Measurements from ENCODE around the gene TMEM165.

TMEM165 gene

GRCh38 chr4:55378617-55379467 lies 16.9 kb upstream of the TMEM165 start:
- intact Hi-C loops (cut with micrococcal nuclease) = no loop called here
- no peak overlapping the region for H3K27ac Mint-ChIP-seq
- H3K27me3 Mint-ChIP-seq = no peaks in the 10 kb centered on the region
- peaks cover 6% of the 10 kb centered on the region for H3K36me3 Mint-ChIP-seq (ENCODE audit: low read depth)
- H3K9me3 Mint-ChIP-seq = no peaks in the 10 kb centered on the region
- no peaks in the 10 kb centered on the region for H3K4me1 Mint-ChIP-seq (ENCODE audit: low read depth)
- no peak overlapping the region for H3K4me3 Mint-ChIP-seq

GRCh38 chr4:55380576-55380975 lies 15.2 kb upstream of the TMEM165 start:
- no peaks in the 10 kb centered on the region for H3K9me3 Mint-ChIP-seq
- H3K27ac Mint-ChIP-seq = no peak overlapping the region
- H3K4me1 Mint-ChIP-seq (ENCODE audit: low read depth) = no peaks in the 10 kb centered on the region
- no peaks in the 10 kb centered on the region for H3K36me3 Mint-ChIP-seq (ENCODE audit: low read depth)
- no peaks in the 10 kb centered on the region for H3K27me3 Mint-ChIP-seq
- intact Hi-C loops (cut with micrococcal nuclease) = no loop called here
- H3K4me3 Mint-ChIP-seq = no peak overlapping the region

GRCh38 chr4:55381502-55381901 lies 14.3 kb upstream of the TMEM165 start:
- Mint-ChIP-seq H3K4me1 (ENCODE audit: low read depth) (no peaks in the 10 kb centered on the region), H3K27ac (no peak overlapping the region), H3K36me3 (ENCODE audit: low read depth) (no peaks in the 10 kb centered on the region), H3K9me3 (no peaks in the 10 kb centered on the region), H3K4me3 (no peak overlapping the region), H3K27me3 (no peaks in the 10 kb centered on the region)
- intact Hi-C loops (cut with micrococcal nuclease) = no loop called here

GRCh38 chr4:55382488-55383003 lies 13.2 kb upstream of the TMEM165 start:
- Mint-ChIP-seq H3K27me3 (no peaks in the 10 kb centered on the region), H3K4me3 (no peak overlapping the region), H3K27ac (no peak overlapping the region), H3K4me1 (ENCODE audit: low read depth) (no peaks in the 10 kb centered on the region), H3K9me3 (no peaks in the 10 kb centered on the region), H3K36me3 (ENCODE audit: low read depth) (no peaks in the 10 kb centered on the region)
- intact Hi-C loops (cut with micrococcal nuclease) = no loop called here

GRCh38 chr4:55385201-55385649 lies 10.5 kb upstream of the TMEM165 start:
- H3K4me1 Mint-ChIP-seq (ENCODE audit: low read depth) = no peaks in the 10 kb centered on the region
- intact Hi-C loops (cut with micrococcal nuclease) = no loop called here
- H3K27me3 Mint-ChIP-seq = no peaks in the 10 kb centered on the region
- H3K4me3 Mint-ChIP-seq = no peak overlapping the region
- no peaks in the 10 kb centered on the region for H3K9me3 Mint-ChIP-seq
- H3K36me3 Mint-ChIP-seq (ENCODE audit: low read depth) = no peaks in the 10 kb centered on the region
- H3K27ac Mint-ChIP-seq = no peak overlapping the region

GRCh38 chr4:55386073-55386472 lies 9.7 kb upstream of the TMEM165 start:
- Mint-ChIP-seq H3K4me3 (no peak overlapping the region), H3K9me3 (no peaks in the 10 kb centered on the region), H3K27ac (no peak overlapping the region), H3K36me3 (ENCODE audit: low read depth) (no peaks in the 10 kb centered on the region), H3K27me3 (no peaks in the 10 kb centered on the region), H3K4me1 (ENCODE audit: low read depth) (no peaks in the 10 kb centered on the region)
- intact Hi-C loops (cut with micrococcal nuclease) = no loop called here

GRCh38 chr4:55386840-55387239 lies 8.9 kb upstream of the TMEM165 start:
- intact Hi-C loops (cut with micrococcal nuclease) = no loop called here
- H3K9me3 Mint-ChIP-seq = no peaks in the 10 kb centered on the region
- H3K4me1 Mint-ChIP-seq (ENCODE audit: low read depth) = no peaks in the 10 kb centered on the region
- H3K4me3 Mint-ChIP-seq = no peak overlapping the region
- H3K36me3 Mint-ChIP-seq (ENCODE audit: low read depth) = no peaks in the 10 kb centered on the region
- no peaks in the 10 kb centered on the region for H3K27me3 Mint-ChIP-seq
- no peak overlapping the region for H3K27ac Mint-ChIP-seq

GRCh38 chr4:55393461-55394320 lies 2.1 kb upstream of the TMEM165 start:
- H3K36me3 Mint-ChIP-seq (ENCODE audit: low read depth) = peaks cover 28% of the 10 kb centered on the region
- intact Hi-C loops (cut with micrococcal nuclease) = no loop called here
- H3K27ac Mint-ChIP-seq = peak overlapping the region; percentile 45
- H3K27me3 Mint-ChIP-seq = no peaks in the 10 kb centered on the region
- peaks cover 21% of the 10 kb centered on the region for H3K4me1 Mint-ChIP-seq (ENCODE audit: low read depth)
- H3K9me3 Mint-ChIP-seq = no peaks in the 10 kb centered on the region
- no peak overlapping the region for H3K4me3 Mint-ChIP-seq

GRCh38 chr4:55395218-55395528 lies 584 bp upstream of the TMEM165 start:
- intact Hi-C loops (cut with micrococcal nuclease) = loop anchor here (1.0 to 5.0 kb wide), 2 partner anchors 49 to 152 kb away; partner anchors contain the start of genes CLOCK and SRD5A3
- H3K27me3 Mint-ChIP-seq = no peaks in the 10 kb centered on the region
- H3K4me3 Mint-ChIP-seq = peak overlapping the region; percentile 92

GRCh38 chr4:55396308-55397125 lies 760 bp downstream of the TMEM165 start:
- intact Hi-C loops (cut with micrococcal nuclease) = loop anchor here (5.0 kb wide), 1 partner anchor 151 kb away; the partner anchor contains the start of gene CLOCK
- Mint-ChIP-seq H3K27ac (peak overlapping the region; percentile 96), H3K36me3 (ENCODE audit: low read depth) (peaks cover 49% of the 10 kb centered on the region), H3K4me3 (peak overlapping the region; percentile 92), H3K9me3 (no peaks in the 10 kb centered on the region), H3K4me1 (ENCODE audit: low read depth) (peaks cover 44% of the 10 kb centered on the region), H3K27me3 (no peaks in the 10 kb centered on the region)

More at GRCh38 chr4:55395218-55395528, 584 bp upstream of the TMEM165 start:
- Mint-ChIP-seq H3K4me1 (ENCODE audit: low read depth) (peaks cover 32% of the 10 kb centered on the region), H3K9me3 (no peaks in the 10 kb centered on the region), H3K36me3 (ENCODE audit: low read depth) (peaks cover 40% of the 10 kb centered on the region), H3K27ac (peak overlapping the region; percentile 96)

GRCh38 chr4:55397126-55397436 lies 1.3 kb downstream of the TMEM165 start:
- intact Hi-C loops (cut with micrococcal nuclease) = loop anchor here (5.0 kb wide), 1 partner anchor 150 kb away; the partner anchor contains the start of gene CLOCK
- H3K27me3 Mint-ChIP-seq = no peaks in the 10 kb centered on the region
- peaks cover 49% of the 10 kb centered on the region for H3K36me3 Mint-ChIP-seq (ENCODE audit: low read depth)
- H3K4me3 Mint-ChIP-seq = peak overlapping the region; percentile 92
- H3K4me1 Mint-ChIP-seq (ENCODE audit: low read depth) = peaks cover 44% of the 10 kb centered on the region
- H3K9me3 Mint-ChIP-seq = no peaks in the 10 kb centered on the region
- H3K27ac Mint-ChIP-seq = peak overlapping the region; percentile 96

GRCh38 chr4:55397520-55398321 lies 2.0 kb downstream of the TMEM165 start:
- peak overlapping the region; percentile 92 for H3K4me3 Mint-ChIP-seq
- intact Hi-C loops (cut with micrococcal nuclease) = loop anchor here (5.0 kb wide), 1 partner anchor 150 kb away; the partner anchor contains the start of gene CLOCK
- peaks cover 44% of the 10 kb centered on the region for H3K4me1 Mint-ChIP-seq (ENCODE audit: low read depth)
- H3K27ac Mint-ChIP-seq = peak overlapping the region; percentile 96
- peaks cover 50% of the 10 kb centered on the region for H3K36me3 Mint-ChIP-seq (ENCODE audit: low read depth)
- no peaks in the 10 kb centered on the region for H3K27me3 Mint-ChIP-seq
- no peaks in the 10 kb centered on the region for H3K9me3 Mint-ChIP-seq

GRCh38 chr4:55398461-55398860 lies 2.7 kb downstream of the TMEM165 start:
- Mint-ChIP-seq H3K9me3 (no peaks in the 10 kb centered on the region), H3K36me3 (ENCODE audit: low read depth) (peaks cover 57% of the 10 kb centered on the region), H3K27me3 (no peaks in the 10 kb centered on the region), H3K4me1 (ENCODE audit: low read depth) (peaks cover 45% of the 10 kb centered on the region), H3K27ac (peak overlapping the region; percentile 96), H3K4me3 (peak overlapping the region; percentile 92)
- intact Hi-C loops (cut with micrococcal nuclease) = loop anchor here (5.0 kb wide), 1 partner anchor 149 kb away; the partner anchor contains the start of gene CLOCK

All from dendritic cell treated with granulocyte-macrophage colony-stimulating factor and Interleukin-4, amounts not matched to agents 40 ng/mL and 50 ng/mL, for 4 days (primary cell).